HG02610 (cell line): ENCODE results near the gene PMS2.
"Not testable (repeated sequence)": the region's sequence is repeated elsewhere in the genome, so short reads cannot be mapped to it uniquely, and the experiment has no call there.

ENCODE experiments used
- ATAC-seq: cut with Tn5 transposase; IDR thresholded peaks from one replicate; pipeline ENCODE4 v1.9.1; 2021; ENCODE audit warnings: mild to moderate bottlenecking, moderate library complexity; ENCODE audit not compliant: unreplicated experiment

PMS2 gene

GRCh38 chr7:6008668-6009611 is at the start of gene PMS2, which contains the start of gene AIMP2:
Gene PMS2, minus strand, starts transcription at chr7:6009049. Its CDS starts 30 bp downstream, at chr7:6009019.
Gene AIMP2, plus strand, starts transcription at chr7:6009272. Its CDS starts 92 bp downstream, at chr7:6009364.
- peak; percentile 96 for ATAC-seq

GRCh38 chr7:6057316-6058129 is 48.7 kb upstream of the PMS2 start:
- ATAC-seq: no peak

GRCh38 chr7:6056616-6057015 is 47.8 kb upstream of the PMS2 start:
- ATAC-seq: no peak

- not testable (repeated sequence) for ATAC-seq
Observed at GRCh38 chr7:6051185-6051584, 42.3 kb upstream of the PMS2 start.

- ATAC-seq: no peak
Observed at GRCh38 chr7:6049780-6050179, 40.9 kb upstream of the PMS2 start.

GRCh38 chr7:6035686-6036085 is 26.8 kb upstream of the PMS2 start:
- ATAC-seq: no peak

- ATAC-seq: no peak
Observed at GRCh38 chr7:6035165-6035564, 26.3 kb upstream of the PMS2 start.

- no peak for ATAC-seq
Observed at GRCh38 chr7:6032641-6033040, 23.8 kb upstream of the PMS2 start.

- ATAC-seq: no peak
Observed at GRCh38 chr7:6032167-6032566, 23.3 kb upstream of the PMS2 start.

- no peak for ATAC-seq
Observed at GRCh38 chr7:6031567-6031966, 22.7 kb upstream of the PMS2 start.

GRCh38 chr7:6030988-6031387 is 22.1 kb upstream of the PMS2 start, which contains the start of gene ANKRD61:
Gene ANKRD61, plus strand, starts transcription at chr7:6031376. Its CDS starts 0 bp downstream, at chr7:6031376.
- no peak for ATAC-seq

GRCh38 chr7:6028563-6028962 is 19.7 kb upstream of the PMS2 start:
- ATAC-seq: no peak

- ATAC-seq: no peak
Observed at GRCh38 chr7:6027806-6028365, 19.0 kb upstream of the PMS2 start.

GRCh38 chr7:6026820-6027311 is 18.0 kb upstream of the PMS2 start:
- ATAC-seq: peak; percentile 37

- peak; percentile 82 for ATAC-seq
Observed at GRCh38 chr7:6026011-6026819, 17.4 kb upstream of the PMS2 start.

- ATAC-seq: no peak
Observed at GRCh38 chr7:6023974-6024435, 15.2 kb upstream of the PMS2 start.

GRCh38 chr7:6022707-6023106 is 13.9 kb upstream of the PMS2 start:
- ATAC-seq: no peak

- ATAC-seq: no peak
Observed at GRCh38 chr7:6020371-6021286, 11.8 kb upstream of the PMS2 start.

GRCh38 chr7:6016653-6016966 is 7.8 kb upstream of the PMS2 start:
- ATAC-seq: no peak
